CD4-positive, alpha-beta T cell treated with Interleukin-10 for 1 hour (primary cell): ENCODE results near the gene TNFRSF13B.
"Not testable (repeated sequence)": the region's sequence is repeated elsewhere in the genome, so short reads cannot be mapped to it uniquely, and the experiment has no call there.

Source experiments
- DNase-seq: peaks from one replicate; pipeline ENCODE4 v3.0.0-alpha.2; 2020

TNFRSF13B gene

DNA sequence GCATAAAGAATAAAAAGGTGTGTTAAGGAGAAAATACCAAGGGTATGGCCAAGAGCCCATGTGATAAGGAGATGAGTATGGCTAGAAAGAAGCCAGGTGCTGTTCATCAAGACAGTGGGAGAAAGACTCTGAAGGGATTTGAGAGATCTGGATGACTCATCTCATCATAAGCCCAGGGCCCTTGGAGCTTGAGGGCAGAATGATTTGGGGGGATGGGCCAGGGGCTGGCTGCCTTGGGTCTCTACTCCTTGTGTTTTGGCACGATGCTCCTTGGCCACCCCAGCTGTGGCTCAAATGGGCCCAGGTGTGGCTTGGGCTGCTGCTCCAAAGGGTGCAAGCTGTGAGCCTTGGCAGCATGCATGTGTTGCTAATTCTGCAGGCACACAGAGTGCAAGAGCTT lies 14.5 kb upstream of the TNFRSF13B start:
- DNase-seq, result no peak

- no peak for DNase-seq
These were observed 10.0 kb upstream of the TNFRSF13B start for GRCh38 chr17:16981928-16982327.

DNA sequence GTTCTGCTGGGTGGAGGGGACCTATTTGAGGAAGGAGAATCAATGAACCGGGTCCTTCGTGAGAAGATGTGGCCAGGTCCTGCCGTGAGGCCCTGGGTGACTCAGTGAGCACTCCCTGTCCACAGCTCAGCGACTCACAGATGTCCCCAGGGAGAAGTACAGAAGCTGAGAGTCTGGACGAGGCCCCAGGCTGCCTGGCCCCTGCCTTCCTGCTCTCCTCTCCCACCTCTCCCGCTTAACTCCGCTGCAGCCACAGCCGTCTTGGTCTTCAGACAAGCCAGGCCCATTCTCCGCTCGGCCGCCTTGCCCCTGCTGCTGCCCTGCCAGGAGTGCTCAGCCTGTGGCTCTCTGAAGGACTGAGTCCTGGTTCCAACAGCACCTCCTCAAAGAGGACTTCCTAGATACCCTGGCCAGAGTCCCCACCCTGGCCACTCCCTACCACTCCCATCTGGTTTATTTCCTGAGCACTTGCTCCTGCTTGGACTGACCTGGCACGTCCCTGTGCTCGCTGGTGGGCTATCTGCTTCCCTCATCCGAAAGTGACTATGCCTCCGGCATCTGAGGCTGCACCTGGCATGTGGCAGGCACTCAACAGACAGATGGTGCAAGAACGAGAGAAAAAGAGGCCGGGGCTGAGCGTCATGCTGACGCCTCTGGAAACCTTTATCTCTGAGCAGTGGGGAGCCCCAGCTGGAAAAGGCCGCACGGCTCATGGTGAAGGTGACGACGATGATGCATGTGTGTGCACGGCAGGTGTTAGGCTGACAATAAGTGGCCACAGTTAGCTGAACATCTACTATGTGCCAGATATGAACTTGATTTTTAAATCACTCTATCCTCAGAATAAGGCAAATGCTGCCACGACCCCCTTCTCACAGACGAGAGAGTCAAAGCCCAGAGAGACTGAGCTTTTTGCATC lies 9.2 kb upstream of the TNFRSF13B start:
- DNase-seq, result no peak

DNA sequence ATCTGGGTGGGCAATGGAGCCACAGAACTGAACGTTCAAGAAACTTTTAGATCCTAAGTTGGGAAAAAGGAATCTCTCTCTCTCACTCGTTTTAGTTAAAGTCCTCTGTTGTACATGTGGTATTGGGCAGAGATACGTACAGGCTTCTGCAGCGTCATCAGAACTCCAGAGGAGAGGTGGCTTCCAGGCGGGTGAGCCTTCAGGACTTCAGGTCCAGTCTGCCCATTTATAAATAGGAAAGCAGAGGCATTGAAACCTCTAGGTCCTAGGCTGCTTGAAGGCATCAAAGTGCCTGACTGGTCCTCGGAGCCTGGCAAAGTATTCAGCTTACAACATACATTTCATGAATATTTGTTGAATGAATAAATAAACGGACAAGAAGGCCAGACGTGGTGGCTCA lies 8.1 kb upstream of the TNFRSF13B start:
- no peak for DNase-seq

DNA sequence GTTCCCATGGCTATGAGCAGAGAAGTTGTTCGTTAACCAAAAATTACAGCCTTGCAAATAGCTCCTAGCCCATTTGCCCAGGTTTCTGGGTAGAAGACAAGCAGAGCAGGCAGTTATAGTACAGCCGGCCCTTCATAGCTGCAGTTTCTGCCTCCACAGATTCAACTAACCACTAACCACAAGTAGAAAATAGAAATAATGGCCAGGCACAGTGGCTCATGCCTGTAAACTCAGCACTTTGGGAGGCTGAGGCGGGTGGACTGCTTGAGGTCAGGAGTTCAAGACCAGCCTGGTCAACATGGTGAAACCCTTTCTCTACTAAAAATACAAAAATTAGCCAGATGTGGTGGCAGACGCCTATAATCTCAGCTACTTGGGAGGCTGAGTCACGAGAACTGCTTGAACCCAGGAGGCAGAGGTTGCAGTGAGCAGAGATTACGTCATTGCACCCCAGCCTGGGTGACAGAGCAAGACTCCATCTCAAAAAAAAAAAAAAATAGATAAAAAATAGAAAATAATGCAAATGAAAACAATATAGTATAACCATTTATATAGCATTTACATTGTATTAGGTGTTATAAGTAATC lies 7.4 kb upstream of the TNFRSF13B start:
- not testable (repeated sequence) for DNase-seq

GRCh38 chr17:16977932-16978331 lies 6.0 kb upstream of the TNFRSF13B start:
- no peak for DNase-seq

GRCh38 chr17:16976725-16977550 lies 5.0 kb upstream of the TNFRSF13B start:
- DNase-seq, result no peak

DNA sequence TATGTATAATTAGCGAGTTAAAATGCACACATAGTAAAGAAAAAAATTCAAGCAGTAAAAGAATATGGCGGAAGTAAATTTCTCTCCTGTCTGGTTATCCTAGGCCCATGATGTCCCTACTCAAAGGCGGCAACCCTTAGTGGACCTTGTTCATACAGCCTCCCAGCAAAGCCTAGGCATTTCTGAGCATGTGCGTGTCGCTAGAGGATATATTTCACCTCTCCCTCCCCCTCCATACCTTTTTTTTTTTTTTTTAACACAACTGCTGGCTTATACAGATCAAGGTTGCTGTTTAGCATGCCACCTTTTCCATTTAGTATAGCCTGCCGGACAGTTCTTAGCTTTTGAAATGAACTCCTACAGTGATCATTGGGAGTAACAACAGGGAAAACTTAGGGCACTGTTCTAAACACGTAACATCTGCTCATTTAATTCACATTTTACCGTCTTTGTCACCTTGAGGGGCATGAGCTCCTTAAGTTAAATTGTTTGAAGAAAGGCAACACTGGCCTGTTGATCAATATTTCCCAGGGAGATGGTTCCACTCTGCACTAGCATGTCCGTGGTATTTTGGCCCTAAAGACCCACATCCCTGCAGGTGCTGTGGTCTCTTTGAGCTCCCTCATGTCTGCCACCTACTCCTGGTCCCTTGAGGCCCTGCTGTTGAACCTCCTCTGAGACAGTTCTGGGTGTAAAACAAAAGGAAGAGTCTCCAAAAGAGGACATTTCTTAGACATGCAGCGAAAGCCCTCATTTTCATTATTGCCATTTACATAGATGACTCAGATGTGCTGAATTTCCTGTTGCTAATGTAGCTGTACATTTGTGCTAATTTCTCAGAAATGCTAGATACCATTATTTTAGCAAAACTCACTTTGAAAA lies 4.1 kb upstream of the TNFRSF13B start:
- DNase-seq, result no peak

DNA sequence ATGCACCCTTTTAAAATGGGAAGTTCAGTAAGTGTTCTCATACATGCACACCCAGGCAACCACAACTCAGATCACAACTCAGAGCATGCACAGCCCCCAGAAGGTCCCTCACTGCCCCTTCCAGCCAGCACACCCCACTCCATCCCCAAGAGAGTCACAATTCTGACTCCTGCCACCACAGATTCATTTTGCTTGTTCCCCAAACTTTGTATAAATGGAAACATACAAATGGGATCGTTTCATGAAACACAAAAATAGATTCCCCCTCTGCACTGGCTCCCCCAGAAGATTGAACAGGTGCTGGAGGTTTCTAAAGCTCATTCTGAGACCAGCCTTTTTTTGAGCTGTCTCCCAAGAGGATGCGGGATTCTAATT lies 3.3 kb upstream of the TNFRSF13B start:
- no peak for DNase-seq

- no peak for DNase-seq
These were observed 2.8 kb upstream of the TNFRSF13B start for GRCh38 chr17:16974569-16975276.

- no peak for DNase-seq
These were observed 2.0 kb upstream of the TNFRSF13B start for GRCh38 chr17:16973760-16974540.

- DNase-seq, result not testable (repeated sequence)
These were observed 1.1 kb upstream of the TNFRSF13B start for GRCh38 chr17:16973043-16973442.

DNA sequence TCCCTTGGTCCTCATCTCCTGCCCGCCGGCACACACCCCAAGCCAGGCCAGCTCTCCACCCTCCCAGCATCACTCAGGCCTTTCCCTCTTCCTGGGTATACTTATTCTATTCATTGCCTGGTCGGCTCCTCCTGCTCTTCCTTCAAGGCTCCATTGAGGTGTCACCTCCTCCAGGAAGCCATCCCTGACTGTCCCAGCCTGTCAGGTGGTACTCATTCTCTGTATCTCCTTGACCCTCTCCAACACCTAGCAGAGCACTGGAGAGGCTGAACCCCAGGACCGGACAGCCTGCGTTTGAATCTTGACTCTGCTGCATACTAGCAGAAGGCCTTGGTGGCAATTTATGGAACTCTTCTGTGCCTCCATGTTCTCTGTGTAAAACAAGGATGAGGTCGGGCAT lies 428 bp upstream of the TNFRSF13B start:
- DNase-seq, result no peak

- DNase-seq, result no peak
These were observed 1.7 kb downstream of the TNFRSF13B start for GRCh38 chr17:16969931-16970906.

- DNase-seq, result no peak
These were observed 3.1 kb downstream of the TNFRSF13B start for GRCh38 chr17:16968786-16969185.

GRCh38 chr17:16962804-16963203 lies 9.1 kb downstream of the TNFRSF13B start:
- no peak for DNase-seq

- no peak for DNase-seq
These were observed 10.1 kb downstream of the TNFRSF13B start for GRCh38 chr17:16961792-16962191.

DNA sequence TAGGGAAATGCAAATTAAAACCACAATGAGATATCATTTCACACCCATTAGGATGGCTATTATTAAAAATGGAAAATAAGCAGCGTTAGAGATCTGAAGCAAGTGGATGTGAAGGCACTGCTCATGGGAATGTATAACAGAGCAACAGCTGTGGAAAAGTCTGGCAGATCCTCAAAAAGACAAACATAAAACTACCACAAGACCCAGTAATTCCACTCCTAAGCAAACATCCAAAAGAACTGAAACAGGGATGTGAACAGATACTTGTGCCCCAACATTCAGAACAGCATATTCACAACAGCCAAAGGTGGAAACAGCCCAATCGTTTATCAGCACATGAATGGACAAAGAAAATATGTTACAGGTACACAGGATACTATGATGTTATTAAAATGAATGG lies 10.9 kb downstream of the TNFRSF13B start:
- not testable (repeated sequence) for DNase-seq

DNA sequence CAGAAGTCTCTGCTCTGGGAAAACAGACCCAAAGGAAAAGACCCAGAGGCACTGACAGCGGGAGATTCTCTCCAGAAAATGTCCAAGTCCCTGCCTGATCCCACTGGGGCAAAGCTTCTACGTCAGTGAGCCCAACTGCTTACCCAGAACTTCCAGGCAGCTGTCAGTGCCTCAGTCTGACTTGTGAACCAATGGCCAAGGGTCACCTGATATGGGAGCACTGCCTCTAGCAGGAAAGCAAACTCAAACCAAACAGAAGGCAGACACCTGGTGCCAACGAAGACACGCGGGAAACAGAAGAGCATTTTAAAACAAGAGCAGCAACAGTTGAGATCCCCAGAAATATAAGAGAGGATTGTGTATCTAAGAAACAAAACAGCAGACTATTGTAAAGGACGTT lies 16.9 kb downstream of the TNFRSF13B start:
- DNase-seq, result not testable (repeated sequence)

DNA sequence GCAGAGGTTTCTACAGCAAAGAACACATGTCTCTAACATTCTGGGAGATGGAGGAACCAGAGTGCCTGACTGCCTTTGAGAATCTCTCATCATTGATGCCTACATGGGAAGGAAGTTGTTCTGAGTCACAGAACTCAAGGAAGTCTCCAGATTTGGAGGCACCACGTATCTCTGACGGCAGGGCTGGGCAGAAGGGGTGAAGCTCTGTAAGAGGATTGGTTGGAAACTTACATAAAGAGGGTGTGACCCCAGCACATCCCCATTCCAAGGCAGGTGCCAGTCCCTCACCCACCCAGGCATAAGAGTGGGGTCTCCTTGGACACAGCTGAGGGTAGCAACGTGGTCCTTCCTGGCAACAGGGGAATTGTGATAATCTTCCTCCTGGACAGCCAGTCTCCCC lies 17.4 kb downstream of the TNFRSF13B start:
- DNase-seq, result no peak
